ENCODE data around the gene MSRB1.

The MSRB1 gene

GRCh38 chr16:1942810-1943726 is at the start of gene MSRB1:
Gene MSRB1 (minus strand): TSS chr16:1943199. CDS start chr16:1943156, 43 bp downstream.
- H3K27ac Mint-ChIP-seq = peak within 1 kb of the TSS; percentile 73
- H3K4me1 Mint-ChIP-seq = peaks cover 6% of the 10 kb centered on the region
- H3K36me3 Mint-ChIP-seq = peaks cover 3% of the 10 kb centered on the region
- no peaks in the 10 kb centered on the region for H3K9me3 Mint-ChIP-seq
- ATAC-seq (ENCODE audit: low read depth) (peak; percentile 96), DNase-seq (ENCODE audit: low spot score in 2 of 2) (peak; percentile 95 to 98)
- peak within 1 kb of the TSS; percentile 81 for H3K4me3 Mint-ChIP-seq
- peaks cover 3% of the 10 kb centered on the region for H3K27me3 Mint-ChIP-seq

GRCh38 chr16:1991948-1992703 is 49.1 kb upstream of the MSRB1 start:
- Mint-ChIP-seq H3K27ac (peak overlapping the region; percentile 95), H3K9me3 (no peaks in the 10 kb centered on the region), H3K4me3 (peak overlapping the region; percentile 90), H3K36me3 (no peaks in the 10 kb centered on the region), H3K4me1 (peaks cover 18% of the 10 kb centered on the region), H3K27me3 (no peaks in the 10 kb centered on the region)
- peak; percentile 66 for ATAC-seq (ENCODE audit: low read depth)
- peak; percentile 92 to 97 for DNase-seq (ENCODE audit: low spot score in 2 of 2)

- H3K27ac Mint-ChIP-seq = peak overlapping the region; percentile 95
- no peaks in the 10 kb centered on the region for H3K9me3 Mint-ChIP-seq
- DNase-seq (ENCODE audit: low spot score in 2 of 2) = peak in 1 of 2 donors; percentile 25
- H3K36me3 Mint-ChIP-seq = peaks cover 4% of the 10 kb centered on the region
- H3K27me3 Mint-ChIP-seq = no peaks in the 10 kb centered on the region
- ATAC-seq (ENCODE audit: low read depth) = no peak
- peaks cover 18% of the 10 kb centered on the region for H3K4me1 Mint-ChIP-seq
- H3K4me3 Mint-ChIP-seq = peak overlapping the region; percentile 90
Measured at GRCh38 chr16:1991588-1991947, 48.6 kb upstream of the MSRB1 start.

GRCh38 chr16:1991135-1991551 is 48.1 kb upstream of the MSRB1 start:
- H3K9me3 Mint-ChIP-seq = no peaks in the 10 kb centered on the region
- DNase-seq (ENCODE audit: low spot score in 2 of 2) (peak; percentile 66 to 71), ATAC-seq (ENCODE audit: low read depth) (peak; percentile 59)
- H3K36me3 Mint-ChIP-seq = peaks cover 8% of the 10 kb centered on the region
- peak overlapping the region; percentile 95 for H3K27ac Mint-ChIP-seq
- H3K4me3 Mint-ChIP-seq = peak overlapping the region; percentile 90
- peaks cover 18% of the 10 kb centered on the region for H3K4me1 Mint-ChIP-seq
- H3K27me3 Mint-ChIP-seq = no peaks in the 10 kb centered on the region

GRCh38 chr16:1990351-1991134 is 47.5 kb upstream of the MSRB1 start:
- Mint-ChIP-seq H3K36me3 (peaks cover 10% of the 10 kb centered on the region), H3K27ac (peak overlapping the region; percentile 95), H3K27me3 (no peaks in the 10 kb centered on the region), H3K4me3 (peak overlapping the region; percentile 90), H3K9me3 (no peaks in the 10 kb centered on the region), H3K4me1 (peaks cover 18% of the 10 kb centered on the region)
- ATAC-seq (ENCODE audit: low read depth) = peak; percentile 13
- peak; percentile 57 to 71 for DNase-seq (ENCODE audit: low spot score in 2 of 2)

- H3K9me3 Mint-ChIP-seq = no peaks in the 10 kb centered on the region
- H3K4me1 Mint-ChIP-seq = peaks cover 18% of the 10 kb centered on the region
- no peak for DNase-seq (ENCODE audit: low spot score in 2 of 2)
- H3K27ac Mint-ChIP-seq = peak overlapping the region; percentile 95
- H3K36me3 Mint-ChIP-seq = peaks cover 10% of the 10 kb centered on the region
- no peaks in the 10 kb centered on the region for H3K27me3 Mint-ChIP-seq
- no peak for ATAC-seq (ENCODE audit: low read depth)
- H3K4me3 Mint-ChIP-seq = peak overlapping the region; percentile 90
Measured at GRCh38 chr16:1990101-1990350, 47.0 kb upstream of the MSRB1 start.

- Mint-ChIP-seq H3K4me1 (peaks cover 22% of the 10 kb centered on the region), H3K36me3 (peaks cover 10% of the 10 kb centered on the region), H3K9me3 (no peaks in the 10 kb centered on the region), H3K4me3 (peak within 1 kb of the TSS; percentile 90), H3K27me3 (no peaks in the 10 kb centered on the region), H3K27ac (peak within 1 kb of the TSS; percentile 95)
- ATAC-seq (ENCODE audit: low read depth) = no peak
- DNase-seq (ENCODE audit: low spot score in 2 of 2) = no peak
Measured at GRCh38 chr16:1989209-1990100, 46.5 kb upstream of the MSRB1 start, which contains the start of gene SYNGR3. Gene SYNGR3 (plus strand): TSS chr16:1989970. CDS start chr16:1990103, 133 bp downstream.

- H3K4me1 Mint-ChIP-seq = peaks cover 24% of the 10 kb centered on the region
- H3K36me3 Mint-ChIP-seq = peaks cover 10% of the 10 kb centered on the region
- H3K27ac Mint-ChIP-seq = no peak overlapping the region
- DNase-seq (ENCODE audit: low spot score in 2 of 2) = no peak
- no peaks in the 10 kb centered on the region for H3K9me3 Mint-ChIP-seq
- ATAC-seq (ENCODE audit: low read depth) = no peak
- peaks cover 6% of the 10 kb centered on the region for H3K27me3 Mint-ChIP-seq
- no peak overlapping the region for H3K4me3 Mint-ChIP-seq
Measured at GRCh38 chr16:1987198-1987597, 44.2 kb upstream of the MSRB1 start.

- peak overlapping the region; percentile 78 for H3K4me3 Mint-ChIP-seq
- H3K4me1 Mint-ChIP-seq = peaks cover 19% of the 10 kb centered on the region
- H3K9me3 Mint-ChIP-seq = no peaks in the 10 kb centered on the region
- no peak overlapping the region for H3K27ac Mint-ChIP-seq
- no peak for ATAC-seq (ENCODE audit: low read depth)
- no peak for DNase-seq (ENCODE audit: low spot score in 2 of 2)
- H3K36me3 Mint-ChIP-seq = peaks cover 10% of the 10 kb centered on the region
- H3K27me3 Mint-ChIP-seq = peaks cover 9% of the 10 kb centered on the region
Measured at GRCh38 chr16:1985466-1986150, 42.6 kb upstream of the MSRB1 start.

GRCh38 chr16:1984347-1985225 is 41.6 kb upstream of the MSRB1 start:
- ATAC-seq (ENCODE audit: low read depth) = peak; percentile 25
- Mint-ChIP-seq H3K9me3 (no peaks in the 10 kb centered on the region), H3K4me3 (peak overlapping the region; percentile 78), H3K4me1 (peaks cover 19% of the 10 kb centered on the region), H3K36me3 (peaks cover 10% of the 10 kb centered on the region), H3K27me3 (peaks cover 9% of the 10 kb centered on the region), H3K27ac (peak overlapping the region; percentile 74)
- no peak for DNase-seq (ENCODE audit: low spot score in 2 of 2)

- Mint-ChIP-seq H3K9me3 (no peaks in the 10 kb centered on the region), H3K4me1 (peaks cover 15% of the 10 kb centered on the region), H3K27me3 (peaks cover 9% of the 10 kb centered on the region), H3K4me3 (peak within 1 kb of the TSS; percentile 80), H3K36me3 (peaks cover 12% of the 10 kb centered on the region), H3K27ac (peak within 1 kb of the TSS; percentile 74)
- DNase-seq (ENCODE audit: low spot score in 2 of 2) = peak; percentile 53 to 74
- ATAC-seq (ENCODE audit: low read depth) = peak; percentile 62
Measured at GRCh38 chr16:1983544-1984346, 40.7 kb upstream of the MSRB1 start, which contains the start of gene GFER. Gene GFER (plus strand): TSS chr16:1984193. CDS start chr16:1984219, 26 bp downstream.

All from memory B cell (primary cell).